ENCODE data around the gene NR4A3. TPM values are rescaled to one million over a fixed set of nuclear protein-coding genes. Genes with fewer than 3 reads are reported as not detected.

The NR4A3 gene
- total and polyA plus RNA-seq, 2 experiments from 2014 or later, result 0.10 to 0.17 TPM

GRCh38 chr9:99832558-99832864, 10.8 kb downstream of the NR4A3 start:
- H3K27ac Mint-ChIP-seq, result no peak overlapping the region
- Histone ChIP-seq H3K4me3 (no peak overlapping the region), H3F3A (replicated peaks; ENCODE audit: low read depth) (no peaks in the 10 kb centered on the region), H3K79me2 (replicated peaks; ENCODE audit: insufficient read depth) (no peaks in the 10 kb centered on the region), H3K4me2 (no peak overlapping the region), H3K36me3 (ENCODE audit: insufficient read depth) (no peaks in the 10 kb centered on the region), H3K27me3 (ENCODE audit: insufficient read depth) (peaks cover 44% of the 10 kb centered on the region), H4K20me1 (replicated peaks; ENCODE audit: insufficient read depth) (0 out of 2 replicates have a peak, but pooled peaks cover 2% of the 10 kb centered on the region), H3K9me2 (ENCODE audit: insufficient read depth) (no peaks in the 10 kb centered on the region), H3K4me1 (ENCODE audit: insufficient read depth) (peaks cover 17% of the 10 kb centered on the region), H2AFZ (no peak overlapping the region), H3K27ac (ENCODE audit: low read depth) (no peak overlapping the region)
- DNase-seq (ENCODE audit: low spot score), result no peak
- H3K9me3 Mint-ChIP-seq, result peaks cover 8% of the 10 kb centered on the region; the same call in 1 of the 3 replicates
- no peak for TF ChIP-seq ZNF331 (CRISPR knock-in tag; IDR thresholded peaks at IDR 0.05; ENCODE audit: low read depth)
- no peak for TF ChIP-seq REST (IDR thresholded peaks at IDR 0.05; ENCODE audit: unreplicated experiment)
- no peak for TF ChIP-seq ZNF114 (CRISPR knock-in tag; IDR thresholded peaks at IDR 0.05)
- no peak for TF ChIP-seq STAT1 (IDR thresholded peaks at IDR 0.05; ENCODE audit: unreplicated experiment)
- no peak for TF ChIP-seq EZH2phosphoT487 (IDR thresholded peaks at IDR 0.05; ENCODE audit: unreplicated experiment)
- no peak for TF ChIP-seq ETS1 (IDR thresholded peaks at IDR 0.05)
- H3K4me3 Mint-ChIP-seq, result no peak overlapping the region
- no peaks in the 10 kb centered on the region; the same call in 2 of the 3 replicates for H3K36me3 Mint-ChIP-seq (ENCODE audit: low read depth)
- ATAC-seq, result no peak
- H3K27me3 Mint-ChIP-seq (ENCODE audit: insufficient read depth, low read depth, poor library complexity), result peaks cover 27% of the 10 kb centered on the region
- H3K4me1 Mint-ChIP-seq, result peaks cover 14% of the 10 kb centered on the region

GRCh38 chr9:99833735-99834134, 12.1 kb downstream of the NR4A3 start:
- no peak overlapping the region for H3K27ac Mint-ChIP-seq
- 0 out of 3 replicates have a peak, but pooled peaks cover 3% of the 10 kb centered on the region for H3K9me3 Mint-ChIP-seq
- H3K27me3 ChIP-seq (ENCODE audit: insufficient read depth), result peaks cover 32% of the 10 kb centered on the region
- no peak overlapping the region for H2AFZ ChIP-seq
- no peaks in the 10 kb centered on the region for H3F3A ChIP-seq (replicated peaks; ENCODE audit: low read depth)
- H3K4me1 ChIP-seq (ENCODE audit: insufficient read depth), result peaks cover 12% of the 10 kb centered on the region
- peaks cover 8% of the 10 kb centered on the region for H3K4me1 Mint-ChIP-seq
- H3K36me3 ChIP-seq (ENCODE audit: insufficient read depth), result no peaks in the 10 kb centered on the region
- H3K4me3 Mint-ChIP-seq, result no peak overlapping the region
- H3K4me2 ChIP-seq, result no peak overlapping the region
- no peak for TF ChIP-seq CREB1 (CRISPR knock-in tag; IDR thresholded peaks at IDR 0.05; ENCODE audit: low read depth)
- no peak for TF ChIP-seq REST (IDR thresholded peaks at IDR 0.05; ENCODE audit: unreplicated experiment)
- no peak for TF ChIP-seq JUNB (IDR thresholded peaks at IDR 0.05; ENCODE audit: unreplicated experiment)
- TF ChIP-seq EZH2phosphoT487 (IDR thresholded peaks at IDR 0.05; ENCODE audit: unreplicated experiment), result no peak
- no peak for TF ChIP-seq STAT1 (IDR thresholded peaks at IDR 0.05; ENCODE audit: unreplicated experiment)
- peaks cover 19% of the 10 kb centered on the region for H3K27me3 Mint-ChIP-seq (ENCODE audit: insufficient read depth, low read depth, poor library complexity)
- ATAC-seq, result no peak
- H3K79me2 ChIP-seq (replicated peaks; ENCODE audit: insufficient read depth), result no peaks in the 10 kb centered on the region
- H3K9me2 ChIP-seq (ENCODE audit: insufficient read depth), result no peaks in the 10 kb centered on the region
- H3K27ac ChIP-seq (ENCODE audit: low read depth), result no peak overlapping the region
- H3K36me3 Mint-ChIP-seq (ENCODE audit: low read depth), result no peaks in the 10 kb centered on the region; the same call in 2 of the 3 replicates
- DNase-seq (ENCODE audit: low spot score), result no peak
- no peak overlapping the region for H3K4me3 ChIP-seq
- no peaks in the 10 kb centered on the region for H4K20me1 ChIP-seq (replicated peaks; ENCODE audit: insufficient read depth)

Measured in GM23338 (cell line).